OCI-LY3 (cell line): Measurements from ENCODE around the gene PPHLN1.

Source experiments
- EZH2phosphoT487 ChIP-seq: fragments of 200-600 bp; shearing (Covaris generic); IDR thresholded peaks from 2 replicates; pipeline ENCODE4 v1.6.1; 2018; ENCODE audit warnings: antibody characterized with exemption, mixed run types, low read depth
- TF ChIP-seq, protein P1 (sequence below): fragments of 200-600, 300-600 bp; sonication (generic); IDR thresholded peaks from 2 replicates; pipeline ENCODE4 v1.5.1; 2014; ENCODE audit warnings: antibody characterized with exemption, low read length, low read depth

DNA sequence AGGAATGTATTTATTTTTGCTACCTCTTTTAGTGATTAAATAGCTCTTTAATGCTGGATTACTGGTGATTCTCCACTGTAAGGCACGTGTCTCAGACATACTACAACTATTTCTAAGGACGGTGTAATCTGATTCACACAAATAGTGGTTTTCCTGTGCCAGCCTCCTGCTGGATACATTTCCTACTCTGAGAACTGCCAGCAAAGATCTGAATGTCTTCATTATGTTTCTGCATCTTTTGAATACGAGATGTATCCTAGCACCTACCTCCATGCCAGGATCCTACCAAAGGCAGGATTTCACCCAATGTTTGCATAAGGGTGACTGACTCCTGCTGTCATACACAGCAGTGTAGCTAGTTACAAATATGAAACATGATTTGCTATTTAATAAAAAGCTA is 143.0 kb downstream of the PPHLN1 start:
- TF ChIP-seq, protein P1, sequence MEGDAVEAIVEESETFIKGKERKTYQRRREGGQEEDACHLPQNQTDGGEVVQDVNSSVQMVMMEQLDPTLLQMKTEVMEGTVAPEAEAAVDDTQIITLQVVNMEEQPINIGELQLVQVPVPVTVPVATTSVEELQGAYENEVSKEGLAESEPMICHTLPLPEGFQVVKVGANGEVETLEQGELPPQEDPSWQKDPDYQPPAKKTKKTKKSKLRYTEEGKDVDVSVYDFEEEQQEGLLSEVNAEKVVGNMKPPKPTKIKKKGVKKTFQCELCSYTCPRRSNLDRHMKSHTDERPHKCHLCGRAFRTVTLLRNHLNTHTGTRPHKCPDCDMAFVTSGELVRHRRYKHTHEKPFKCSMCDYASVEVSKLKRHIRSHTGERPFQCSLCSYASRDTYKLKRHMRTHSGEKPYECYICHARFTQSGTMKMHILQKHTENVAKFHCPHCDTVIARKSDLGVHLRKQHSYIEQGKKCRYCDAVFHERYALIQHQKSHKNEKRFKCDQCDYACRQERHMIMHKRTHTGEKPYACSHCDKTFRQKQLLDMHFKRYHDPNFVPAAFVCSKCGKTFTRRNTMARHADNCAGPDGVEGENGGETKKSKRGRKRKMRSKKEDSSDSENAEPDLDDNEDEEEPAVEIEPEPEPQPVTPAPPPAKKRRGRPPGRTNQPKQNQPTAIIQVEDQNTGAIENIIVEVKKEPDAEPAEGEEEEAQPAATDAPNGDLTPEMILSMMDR = no peak
- TF ChIP-seq EZH2phosphoT487 = no peak
